Measurements from ENCODE around the gene GAMT.

GAMT gene

GRCh38 chr19:1366899-1367870 is 34.2 kb downstream of the GAMT start:
- no peak for DNase-seq (ENCODE audit: low read depth in 1 of 2, low spot score in 1 of 2)

DNA sequence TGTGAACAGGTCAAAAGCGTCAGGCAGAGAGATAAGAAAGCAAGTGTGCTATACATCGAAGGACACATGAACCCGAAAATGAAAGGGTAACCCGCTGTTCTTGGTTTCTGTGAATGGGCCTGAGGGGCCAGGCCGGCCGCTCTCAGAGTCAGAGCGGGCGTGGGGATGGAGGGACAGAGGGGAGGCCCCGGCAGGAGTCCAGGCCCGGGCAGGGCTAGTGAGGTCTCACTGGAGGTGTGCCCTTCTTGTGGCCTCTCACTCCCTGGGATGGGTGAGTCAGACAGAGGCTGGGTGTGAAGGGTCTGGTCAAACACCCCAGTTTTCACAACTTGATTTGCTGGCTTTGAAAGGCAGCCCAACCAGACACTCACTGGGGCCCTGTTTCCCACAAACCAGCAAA is 35.0 kb downstream of the GAMT start:
- DNase-seq (ENCODE audit: low read depth in 1 of 2, low spot score in 1 of 2) = no peak

- DNase-seq (ENCODE audit: low read depth in 1 of 2, low spot score in 1 of 2) = no peak
Measured at GRCh38 chr19:1365319-1366269, 35.7 kb downstream of the GAMT start.

DNA sequence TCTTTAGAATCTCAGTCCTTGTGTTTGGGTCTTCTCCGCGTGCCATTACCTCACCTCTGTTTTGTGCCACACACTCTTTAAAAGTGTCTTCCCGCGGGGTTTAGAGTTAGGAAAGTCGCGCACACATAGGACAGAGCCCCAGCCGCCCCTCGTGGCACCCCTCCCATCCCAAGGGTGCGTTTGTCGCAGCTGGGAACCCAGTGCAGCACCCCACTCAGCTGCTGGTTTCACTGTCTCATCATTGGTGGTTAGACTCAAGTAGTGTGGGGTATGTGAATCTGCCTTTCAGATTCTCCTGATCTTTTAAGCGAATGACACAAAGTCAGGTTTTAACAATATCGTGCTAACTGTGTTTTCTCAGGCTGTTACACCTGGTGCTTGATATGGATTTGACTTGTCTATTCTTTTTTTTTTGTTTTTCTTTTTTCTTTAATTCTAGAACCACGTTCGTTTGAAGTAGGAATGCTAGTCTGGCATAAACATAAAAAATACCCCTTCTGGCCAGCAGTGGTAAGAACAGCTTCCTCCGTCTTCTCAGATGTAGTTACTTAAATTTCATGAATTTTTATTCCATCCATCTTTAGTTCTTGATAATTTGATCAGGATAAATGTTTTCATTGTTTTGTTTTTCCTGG is 37.2 kb downstream of the GAMT start:
- no peak for DNase-seq (ENCODE audit: low read depth in 1 of 2, low spot score in 1 of 2)

- DNase-seq (ENCODE audit: low read depth in 1 of 2, low spot score in 1 of 2) = no peak
Measured at GRCh38 chr19:1363599-1363998, 37.7 kb downstream of the GAMT start.

DNA sequence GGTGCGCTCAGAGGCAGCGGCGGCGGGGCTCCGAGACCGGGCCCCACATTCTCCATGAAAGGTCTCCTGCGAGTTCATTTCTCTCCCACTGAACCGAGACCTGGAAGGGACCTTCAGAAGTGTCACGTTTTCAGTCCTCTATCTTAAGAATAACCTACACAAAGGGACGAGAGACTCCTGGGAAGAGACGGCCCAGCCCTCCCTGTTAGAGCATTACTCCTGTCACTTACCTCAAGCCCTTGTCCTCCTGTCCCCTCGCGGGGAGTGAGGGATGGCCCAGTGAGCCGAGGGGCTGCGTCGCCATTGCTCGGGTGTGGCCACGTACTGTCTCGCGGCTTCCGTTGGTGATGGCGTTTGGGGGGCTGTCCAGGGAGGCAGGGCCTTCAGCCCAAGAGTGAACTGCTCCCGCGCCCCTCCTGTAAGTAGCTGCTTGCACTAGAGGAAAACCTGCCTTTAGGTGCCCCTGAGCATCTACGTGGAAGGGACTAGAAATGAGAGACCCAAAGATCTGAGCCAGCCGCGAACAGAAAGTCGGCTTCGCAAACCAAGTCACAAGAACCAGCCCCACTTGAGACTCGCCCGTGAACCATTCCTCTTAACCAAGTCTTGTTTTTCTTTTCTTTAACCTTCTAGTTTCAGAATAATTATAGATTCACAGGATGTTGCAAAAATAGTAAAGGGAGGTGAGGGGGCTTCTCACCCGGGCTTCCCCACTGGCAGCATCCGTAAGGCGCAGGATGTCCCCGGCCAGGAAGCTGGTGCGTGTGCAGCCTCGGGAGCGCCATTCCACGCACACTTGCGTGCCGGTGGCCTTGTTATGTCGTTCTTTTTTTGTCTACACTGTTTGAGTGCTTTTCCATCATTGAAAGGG is 38.7 kb downstream of the GAMT start:
- DNase-seq (ENCODE audit: low read depth in 1 of 2, low spot score in 1 of 2) = no peak

DNA sequence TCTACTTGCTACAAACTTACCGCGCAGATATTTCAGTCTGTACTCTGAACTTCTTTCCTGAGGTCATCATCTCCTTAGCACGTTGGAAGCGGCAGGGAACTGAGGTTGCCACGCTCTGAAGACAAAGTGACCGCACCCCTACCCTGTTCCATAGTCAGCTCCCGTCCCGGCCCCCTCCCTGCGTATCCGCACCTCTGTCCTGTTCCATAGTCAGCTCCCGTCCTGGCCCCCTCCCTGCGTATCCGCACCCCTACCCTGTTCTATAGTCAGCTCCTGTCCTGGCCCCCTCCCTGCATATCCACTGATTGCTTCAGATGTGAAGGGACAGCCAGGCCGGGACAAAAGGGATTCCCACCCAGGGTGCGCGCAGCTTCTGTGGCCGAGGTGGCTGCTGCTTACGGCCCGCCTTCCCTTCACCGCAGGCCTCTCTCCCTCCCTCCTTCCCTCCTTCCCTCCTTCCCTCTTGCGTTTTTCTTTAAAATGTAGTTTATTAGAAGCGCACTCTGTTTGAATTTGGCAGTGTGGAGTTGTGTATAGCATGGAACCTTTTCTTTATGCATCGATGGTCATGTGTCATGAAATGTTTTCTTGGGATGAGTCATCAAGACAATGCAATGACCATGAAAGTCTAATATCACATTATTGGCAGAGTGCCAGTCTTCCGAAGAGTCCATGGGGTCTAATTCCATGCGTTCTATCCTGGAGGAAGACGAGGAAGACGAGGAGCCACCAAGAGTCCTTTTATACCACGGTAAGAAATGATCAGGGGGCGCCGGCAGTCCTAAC is 39.5 kb downstream of the GAMT start:
- DNase-seq (ENCODE audit: low read depth in 1 of 2, low spot score in 1 of 2) = no peak

DNA sequence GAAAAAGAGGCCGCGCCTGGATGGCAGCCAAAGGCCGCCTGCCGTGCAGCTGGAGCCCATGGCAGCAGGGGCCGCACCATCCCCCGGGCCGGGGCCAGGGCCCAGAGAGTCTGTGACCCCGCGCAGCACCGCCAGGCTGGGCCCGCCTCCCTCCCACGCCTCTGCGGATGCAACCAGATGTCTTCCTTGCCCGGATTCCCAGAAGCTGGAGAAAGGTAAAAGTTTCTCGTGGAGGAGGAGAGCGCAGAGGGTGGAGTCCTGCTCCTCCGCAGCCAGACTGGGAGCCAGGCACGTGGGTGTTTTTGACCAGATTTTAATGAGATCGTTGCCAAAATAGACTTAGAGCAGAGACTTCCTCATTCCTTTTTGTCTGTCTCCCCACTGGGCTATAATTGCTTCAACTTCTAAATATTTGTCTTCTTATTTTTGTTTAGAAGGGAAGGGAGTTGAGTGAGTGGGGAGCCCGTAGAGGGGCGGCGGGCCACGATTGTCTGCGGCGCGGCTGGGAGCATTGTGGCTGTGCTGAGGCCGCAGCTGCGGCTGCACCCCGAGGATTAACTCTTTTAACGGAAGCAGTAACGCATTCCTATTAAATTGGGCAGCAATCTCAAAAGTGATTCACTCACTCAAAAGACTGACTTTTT is 40.4 kb downstream of the GAMT start:
- DNase-seq (ENCODE audit: low read depth in 1 of 2, low spot score in 1 of 2) = no peak

DNA sequence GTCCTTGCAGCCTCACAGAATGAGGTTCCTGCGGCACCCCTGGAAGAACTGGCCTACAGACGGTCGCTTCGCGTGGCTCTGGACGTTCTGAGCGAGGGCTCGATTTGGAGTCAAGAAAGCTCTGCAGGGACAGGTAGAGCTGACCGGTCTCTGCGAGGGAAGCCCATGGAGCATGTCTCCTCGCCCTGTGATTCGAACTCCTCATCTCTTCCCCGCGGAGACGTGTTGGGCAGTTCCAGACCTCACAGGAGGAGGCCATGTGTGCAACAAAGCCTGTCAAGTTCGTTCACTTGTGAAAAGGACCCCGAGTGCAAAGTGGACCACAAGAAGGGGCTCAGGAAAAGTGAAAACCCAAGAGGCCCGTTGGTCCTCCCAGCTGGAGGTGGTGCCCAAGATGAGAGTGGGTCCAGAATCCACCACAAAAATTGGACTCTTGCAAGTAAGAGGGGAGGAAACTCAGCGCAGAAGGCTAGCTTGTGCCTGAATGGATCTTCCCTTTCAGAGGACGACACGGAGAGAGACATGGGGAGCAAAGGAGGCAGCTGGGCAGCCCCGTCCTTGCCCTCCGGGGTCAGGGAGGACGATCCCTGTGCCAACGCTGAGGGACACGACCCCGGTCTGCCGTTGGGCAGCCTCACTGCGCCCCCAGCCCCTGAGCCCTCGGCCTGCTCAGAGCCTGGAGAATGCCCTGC is 41.1 kb downstream of the GAMT start:
- no peak for DNase-seq (ENCODE audit: low read depth in 1 of 2, low spot score in 1 of 2)

GRCh38 chr19:1357531-1358109 is 43.7 kb downstream of the GAMT start:
- no peak for DNase-seq (ENCODE audit: low read depth in 1 of 2, low spot score in 1 of 2)

- no peak for DNase-seq (ENCODE audit: low read depth in 1 of 2, low spot score in 1 of 2)
Measured at GRCh38 chr19:1356508-1356865, 44.9 kb downstream of the GAMT start.

DNA sequence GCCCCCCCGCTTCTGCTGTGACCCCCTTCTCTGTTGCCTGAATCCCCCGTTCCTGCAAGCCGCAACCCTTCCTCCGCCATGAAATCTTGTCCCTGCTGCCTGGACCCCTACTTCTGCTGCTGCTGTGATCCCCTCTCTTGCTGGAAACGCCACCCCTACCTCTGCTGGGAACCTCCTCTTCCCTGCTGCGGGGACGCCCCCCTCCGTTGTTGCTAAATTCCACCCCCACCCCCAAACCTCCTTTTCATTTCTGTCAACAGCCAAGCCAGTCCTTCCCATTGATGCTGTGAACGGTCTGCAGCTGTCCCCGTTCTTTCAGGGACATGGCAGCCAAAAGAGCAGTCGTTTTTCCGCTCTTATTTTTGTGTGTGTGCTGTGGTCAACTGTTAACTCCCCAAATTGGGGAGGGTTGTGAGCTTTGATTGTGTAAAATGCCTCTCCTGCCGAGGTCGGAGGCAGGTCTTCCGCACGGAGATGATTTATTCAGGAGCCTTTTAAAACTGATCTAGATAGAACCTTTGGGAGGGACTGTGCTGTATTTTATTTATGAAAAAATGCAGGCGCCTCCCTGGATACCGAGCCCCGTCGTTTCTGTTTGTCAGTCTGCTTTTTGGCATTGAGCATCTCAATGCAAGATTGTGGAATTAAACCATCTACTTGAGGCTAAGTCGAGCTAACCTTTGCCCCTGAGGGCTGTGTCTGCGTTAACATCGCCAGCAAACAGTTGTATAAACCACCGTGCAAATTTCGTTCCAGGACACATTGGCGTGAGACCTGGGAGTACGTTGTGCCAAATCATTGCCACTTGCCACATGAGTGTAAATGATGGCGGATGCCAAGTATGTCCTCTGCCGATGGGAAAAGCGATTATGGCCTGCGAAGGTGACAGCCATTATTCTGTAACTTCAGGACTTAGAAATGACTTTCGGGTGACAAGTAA is 45.5 kb downstream of the GAMT start:
- DNase-seq (ENCODE audit: low read depth in 1 of 2, low spot score in 1 of 2) = no peak

DNA sequence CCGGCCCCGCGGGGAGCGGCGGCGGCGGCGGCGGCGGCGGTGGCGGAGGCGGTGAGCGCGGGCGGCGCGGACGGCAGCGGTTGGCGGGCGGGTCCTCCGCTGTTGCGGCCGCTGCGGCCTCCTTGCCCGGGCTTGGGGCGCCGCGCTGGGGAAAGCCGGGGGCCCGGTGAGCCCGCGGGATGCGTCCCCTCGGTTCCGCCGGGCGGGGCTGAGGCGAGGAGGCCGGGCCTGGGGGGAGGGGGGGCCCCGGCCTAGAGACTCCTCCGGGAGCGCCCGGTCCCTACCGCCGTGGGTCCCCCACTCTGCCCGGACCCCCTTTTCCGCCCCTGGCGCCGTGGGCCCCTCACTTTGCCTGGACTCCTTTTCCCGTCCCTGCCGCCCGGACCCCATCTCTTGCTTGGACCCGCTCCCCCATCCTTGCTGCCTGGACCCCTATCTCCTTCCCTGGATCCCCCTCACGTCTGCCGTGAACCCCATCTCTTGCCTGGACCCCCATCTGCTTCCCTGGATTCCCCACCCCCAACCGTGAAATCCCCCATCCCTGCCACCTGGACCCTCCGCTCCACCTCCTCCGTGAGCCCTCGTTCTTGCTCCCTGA is 46.3 kb downstream of the GAMT start:
- no peak for DNase-seq (ENCODE audit: low read depth in 1 of 2, low spot score in 1 of 2)

DNA sequence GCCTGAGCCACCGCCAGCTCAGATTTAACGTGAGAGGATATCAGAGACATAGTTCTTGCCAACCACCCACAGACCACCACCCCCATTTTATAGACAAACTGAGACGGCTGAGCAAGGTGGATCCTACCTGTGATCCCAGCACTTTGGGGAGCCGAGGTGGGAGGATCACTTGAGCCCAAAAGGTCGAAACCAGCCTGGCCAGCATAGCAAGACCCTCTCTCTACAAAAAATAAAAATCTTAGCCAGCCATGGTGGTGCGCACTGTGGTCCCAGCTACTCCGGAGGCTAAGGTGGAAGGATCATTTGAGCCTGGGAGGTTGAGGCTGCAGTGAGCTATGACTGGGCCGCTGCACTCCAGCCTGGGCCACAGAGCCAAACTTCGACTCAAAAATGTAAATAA is 48.2 kb downstream of the GAMT start:
- DNase-seq (ENCODE audit: low read depth in 1 of 2, low spot score in 1 of 2) = no peak

GRCh38 chr19:1351381-1351851 is 49.9 kb downstream of the GAMT start:
- DNase-seq (ENCODE audit: low read depth in 1 of 2, low spot score in 1 of 2) = no peak

DNA sequence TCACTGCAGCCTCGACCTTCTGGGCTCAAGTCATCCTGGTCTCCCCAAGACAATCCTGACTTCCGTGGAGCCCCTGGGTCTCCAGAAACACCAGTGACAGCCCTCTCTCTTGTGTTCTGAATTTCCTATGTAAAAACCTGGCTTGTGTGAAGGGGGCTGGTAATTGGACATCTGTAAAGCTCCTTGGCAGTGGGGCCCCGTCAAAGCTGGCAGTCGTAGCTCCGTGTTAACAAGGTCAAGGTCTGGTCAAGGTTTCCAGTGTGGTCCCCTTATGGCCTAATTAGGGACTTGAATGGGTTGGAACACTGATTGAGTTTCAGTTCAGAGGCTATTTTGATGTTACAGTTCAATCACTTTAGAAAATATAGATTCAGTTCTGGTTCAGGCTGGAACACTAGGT is 50.5 kb downstream of the GAMT start:
- no peak for DNase-seq (ENCODE audit: low read depth in 1 of 2, low spot score in 1 of 2)

- DNase-seq (ENCODE audit: low read depth in 1 of 2, low spot score in 1 of 2) = no peak
Measured at GRCh38 chr19:1349211-1349610, 52.1 kb downstream of the GAMT start.

Data from activated T-helper 1 cell treated with anti-CD3 and anti-CD28 coated beads, Interleukin-2, amount 50 U/mL, for 16 hours (primary cell).